HepG2 (cell line): ENCODE data around the gene TROAP. TPM values are rescaled to one million over a fixed set of nuclear protein-coding genes. Genes with fewer than 3 reads are reported as not detected.

ENCODE experiments used
- ATM ChIP-seq: fragments of 450-650 bp; IDR thresholded peaks from 2 replicates; pipeline ENCODE4 v1.7.1; 2017; ENCODE audit warnings: mild to moderate bottlenecking, borderline replicate concordance
- EZH2 ChIP-seq: conservative IDR thresholded peaks from 2 replicates; pipeline ENCODE4 v1.6.1; 2012; ENCODE audit warnings: mild to moderate bottlenecking, low read depth, low read length, moderate library complexity
- HCFC1 ChIP-seq: fragments of 150-350 bp; IDR thresholded peaks from 2 replicates; pipeline ENCODE4 v1.6.1; 2014; ENCODE audit warnings: low read depth, low read length
- HMGA1 ChIP-seq: sonication (generic); formaldehyde crosslinking; conservative IDR thresholded peaks from 2 replicates; pipeline ENCODE4 v1.4.0; 2020; ENCODE audit warnings: missing genetic modification reagents
- HNRNPH1 ChIP-seq: fragments of 200-400 bp; formaldehyde crosslinking; optimal IDR thresholded peaks from 2 replicates; pipeline ENCODE3; 2017; ENCODE audit warnings: mild to moderate bottlenecking, low read depth, low read length
- KAT2B ChIP-seq: fragments of 150-350 bp; IDR thresholded peaks from 2 replicates; pipeline ENCODE4 v1.6.1; 2014; ENCODE audit warnings: low read depth, low read length, borderline replicate concordance
- KLF6 ChIP-seq: IDR thresholded peaks from 2 replicates; pipeline ENCODE4 v1.8.0; 2016; ENCODE audit warnings: missing biosample characterization, missing genetic modification reagents
- NFKB2 ChIP-seq: sonication (generic); formaldehyde crosslinking; IDR thresholded peaks from 2 replicates; pipeline ENCODE4 v1.4.0; 2020; ENCODE audit warnings: missing genetic modification reagents, borderline replicate concordance
- SAP130 ChIP-seq: IDR thresholded peaks from 2 replicates; pipeline ENCODE4 v1.6.1; 2016; ENCODE audit warnings: low read depth
- SNAPC2 ChIP-seq: sonication (generic); formaldehyde crosslinking; IDR thresholded peaks from 2 replicates; pipeline ENCODE4 v1.8.1; 2022; ENCODE audit warnings: mild to moderate bottlenecking, missing genetic modification reagents
- SP140L ChIP-seq: sonication (generic); formaldehyde crosslinking; IDR thresholded peaks from 2 replicates; pipeline ENCODE4 v1.4.0; 2020; ENCODE audit warnings: missing genetic modification reagents, borderline replicate concordance
- SP2 ChIP-seq: sonication (generic); formaldehyde crosslinking; IDR thresholded peaks from 2 replicates; pipeline ENCODE4 v1.5.1; 2020; ENCODE audit warnings: mild to moderate bottlenecking, missing genetic modification reagents
- YEATS4 ChIP-seq: sonication (generic); formaldehyde crosslinking; IDR thresholded peaks from 2 replicates; pipeline ENCODE4 v1.4.0; 2020; ENCODE audit warnings: missing genetic modification reagents, borderline replicate concordance
- ZMYM3 ChIP-seq: sonication (generic); formaldehyde crosslinking; IDR thresholded peaks from 2 replicates; pipeline ENCODE4 v1.5.1; 2020; ENCODE audit warnings: mild to moderate bottlenecking, missing genetic modification reagents
- ZNF83 ChIP-seq: sonication (generic); formaldehyde crosslinking; IDR thresholded peaks from 2 replicates; pipeline ENCODE4 v1.4.0; 2020; ENCODE audit warnings: missing genetic modification reagents, mild to moderate bottlenecking, borderline replicate concordance
- polyA plus RNA-seq, 8 experiments: library from polyadenylated mRNA; depleted of rRNA in 3 of 8; stranded (reverse) in 7 of 8; unstranded in 1 of 8; fragments of >200 nt; fragmentation: Illumina TruSeq in 4 of 8; extraction: Trizol in 4 of 8; gene quantifications; 2 replicates each; pipeline versions ENCODE4 v1.2.1 to v1.2.3, GENCODE V29; 2011 to 2016; ENCODE audit warnings: low read depth in 4 of 8, missing spikeins in 1 of 8, mixed read lengths in 1 of 8; ENCODE audit not compliant: insufficient read depth in 1 of 8
- total RNA-seq, 5 experiments: library from RNA; depleted of rRNA; stranded (reverse); fragments of >200 nt; fragmentation: Illumina TruSeq; extraction: Trizol; gene quantifications; 2 replicates each; pipeline ENCODE4 v1.2.3, GENCODE V29; 2016; ENCODE audit warnings: low read depth in 1 of 5
- TF ChIP-seq, protein P1 (sequence below): IDR thresholded peaks from 2 replicates; pipeline ENCODE4 v1.6.1; 2016; ENCODE audit warnings: missing compliant biosample characterization, missing genetic modification reagents, borderline replicate concordance
- TF ChIP-seq, protein P2 (sequence below): IDR thresholded peaks from 2 replicates; pipeline ENCODE4 v1.6.1; 2016; ENCODE audit warnings: mild to moderate bottlenecking, missing biosample characterization, missing genetic modification reagents
- TF ChIP-seq, protein P3 (sequence below): sonication (generic); formaldehyde crosslinking; IDR thresholded peaks from 2 replicates; pipeline ENCODE4 v1.4.0; 2020; ENCODE audit warnings: low read depth, mild to moderate bottlenecking, missing genetic modification reagents
- TF ChIP-seq, protein P4 (sequence below): sonication (generic); formaldehyde crosslinking; IDR thresholded peaks from 2 replicates; pipeline ENCODE4 v1.5.0; 2020; ENCODE audit warnings: mild to moderate bottlenecking, missing genetic modification reagents
- TF ChIP-seq, protein P5 (sequence below): sonication (generic); formaldehyde crosslinking; IDR thresholded peaks from 2 replicates; pipeline ENCODE4 v1.5.0; 2020; ENCODE audit warnings: missing genetic modification reagents, mild to moderate bottlenecking, borderline replicate concordance
- TF ChIP-seq, protein P6 (sequence below): sonication (generic); formaldehyde crosslinking; IDR thresholded peaks from 2 replicates; pipeline ENCODE4 v1.4.0; 2020; ENCODE audit warnings: mild to moderate bottlenecking, missing genetic modification reagents

Gene TROAP
- total and polyA plus RNA-seq, 2 of the 13 experiments (the other 11 are each of a cell fraction or from before 2014, with no cell fraction given) = 22.5 to 30.9 TPM

DNA sequence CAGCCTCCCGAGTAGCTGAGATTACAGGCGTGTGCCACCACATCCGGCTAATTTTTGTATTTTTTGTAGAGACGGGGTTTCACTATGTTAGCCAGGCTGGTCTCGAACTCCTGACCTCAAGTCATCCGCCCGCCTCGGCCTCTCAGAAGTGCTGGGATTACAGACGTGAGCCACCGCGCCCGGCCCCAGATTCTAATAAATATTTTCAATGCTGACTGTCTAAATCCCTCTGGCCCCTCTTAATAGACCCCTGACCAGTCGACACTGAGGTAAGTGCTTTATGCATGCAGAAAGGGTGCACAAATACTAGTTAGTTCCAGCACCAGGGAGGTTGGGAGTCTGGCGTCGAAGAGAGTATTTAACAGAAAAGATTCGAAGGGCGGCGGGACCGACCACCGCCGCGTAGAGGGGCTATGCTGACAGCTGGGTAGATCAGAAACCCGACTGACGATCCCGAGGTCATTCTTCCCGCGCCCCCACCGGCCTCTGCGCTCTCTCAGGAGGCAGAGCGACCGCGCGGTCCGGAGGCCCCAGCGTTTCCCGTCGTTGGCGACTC lies 43.1 kb downstream of the TROAP start (continued):
- TF ChIP-seq, protein P1, sequence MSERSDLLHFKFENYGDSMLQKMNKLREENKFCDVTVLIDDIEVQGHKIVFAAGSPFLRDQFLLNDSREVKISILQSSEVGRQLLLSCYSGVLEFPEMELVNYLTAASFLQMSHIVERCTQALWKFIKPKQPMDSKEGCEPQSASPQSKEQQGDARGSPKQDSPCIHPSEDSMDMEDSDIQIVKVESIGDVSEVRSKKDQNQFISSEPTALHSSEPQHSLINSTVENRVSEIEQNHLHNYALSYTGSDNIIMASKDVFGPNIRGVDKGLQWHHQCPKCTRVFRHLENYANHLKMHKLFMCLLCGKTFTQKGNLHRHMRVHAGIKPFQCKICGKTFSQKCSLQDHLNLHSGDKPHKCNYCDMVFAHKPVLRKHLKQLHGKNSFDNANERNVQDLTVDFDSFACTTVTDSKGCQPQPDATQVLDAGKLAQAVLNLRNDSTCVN = no peak
- TF ChIP-seq, protein P2, sequence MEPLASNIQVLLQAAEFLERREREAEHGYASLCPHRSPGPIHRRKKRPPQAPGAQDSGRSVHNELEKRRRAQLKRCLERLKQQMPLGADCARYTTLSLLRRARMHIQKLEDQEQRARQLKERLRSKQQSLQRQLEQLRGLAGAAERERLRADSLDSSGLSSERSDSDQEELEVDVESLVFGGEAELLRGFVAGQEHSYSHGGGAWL (CRISPR knock-in tag) = no peak
- TF ChIP-seq, protein P3, sequence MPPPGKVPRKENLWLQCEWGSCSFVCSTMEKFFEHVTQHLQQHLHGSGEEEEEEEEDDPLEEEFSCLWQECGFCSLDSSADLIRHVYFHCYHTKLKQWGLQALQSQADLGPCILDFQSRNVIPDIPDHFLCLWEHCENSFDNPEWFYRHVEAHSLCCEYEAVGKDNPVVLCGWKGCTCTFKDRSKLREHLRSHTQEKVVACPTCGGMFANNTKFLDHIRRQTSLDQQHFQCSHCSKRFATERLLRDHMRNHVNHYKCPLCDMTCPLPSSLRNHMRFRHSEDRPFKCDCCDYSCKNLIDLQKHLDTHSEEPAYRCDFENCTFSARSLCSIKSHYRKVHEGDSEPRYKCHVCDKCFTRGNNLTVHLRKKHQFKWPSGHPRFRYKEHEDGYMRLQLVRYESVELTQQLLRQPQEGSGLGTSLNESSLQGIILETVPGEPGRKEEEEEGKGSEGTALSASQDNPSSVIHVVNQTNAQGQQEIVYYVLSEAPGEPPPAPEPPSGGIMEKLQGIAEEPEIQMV (CRISPR knock-in tag) = no peak
- no peak; the same call in 1 of the 2 replicates for TF ChIP-seq SAP130 (CRISPR knock-in tag)
- TF ChIP-seq EZH2 = no peak
- TF ChIP-seq ZMYM3 (CRISPR knock-in tag) = peak; percentile 8; the same call in 1 of the 2 replicates
- no peak for TF ChIP-seq KLF6 (CRISPR knock-in tag)
- TF ChIP-seq, protein P4, sequence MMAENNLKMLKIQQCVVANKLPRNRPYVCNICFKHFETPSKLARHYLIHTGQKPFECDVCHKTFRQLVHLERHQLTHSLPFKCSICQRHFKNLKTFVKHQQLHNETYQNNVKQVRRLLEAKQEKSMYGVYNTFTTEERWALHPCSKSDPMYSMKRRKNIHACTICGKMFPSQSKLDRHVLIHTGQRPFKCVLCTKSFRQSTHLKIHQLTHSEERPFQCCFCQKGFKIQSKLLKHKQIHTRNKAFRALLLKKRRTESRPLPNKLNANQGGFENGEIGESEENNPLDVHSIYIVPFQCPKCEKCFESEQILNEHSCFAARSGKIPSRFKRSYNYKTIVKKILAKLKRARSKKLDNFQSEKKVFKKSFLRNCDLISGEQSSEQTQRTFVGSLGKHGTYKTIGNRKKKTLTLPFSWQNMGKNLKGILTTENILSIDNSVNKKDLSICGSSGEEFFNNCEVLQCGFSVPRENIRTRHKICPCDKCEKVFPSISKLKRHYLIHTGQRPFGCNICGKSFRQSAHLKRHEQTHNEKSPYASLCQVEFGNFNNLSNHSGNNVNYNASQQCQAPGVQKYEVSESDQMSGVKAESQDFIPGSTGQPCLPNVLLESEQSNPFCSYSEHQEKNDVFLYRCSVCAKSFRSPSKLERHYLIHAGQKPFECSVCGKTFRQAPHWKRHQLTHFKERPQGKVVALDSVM (CRISPR knock-in tag) = peak; percentile 78; the same call in 1 of the 2 replicates
- 0 out of 2 replicates have a peak, but pooled peaks have one; percentile 43 for TF ChIP-seq SNAPC2 (CRISPR knock-in tag)
- no peak for TF ChIP-seq HNRNPH1
- 0 out of 2 replicates have a peak, but pooled peaks have one; percentile 6 for TF ChIP-seq NFKB2 (CRISPR knock-in tag)
- no peak for TF ChIP-seq HMGA1 (CRISPR knock-in tag)
- TF ChIP-seq YEATS4 (CRISPR knock-in tag) = no peak
- TF ChIP-seq, protein P5, sequence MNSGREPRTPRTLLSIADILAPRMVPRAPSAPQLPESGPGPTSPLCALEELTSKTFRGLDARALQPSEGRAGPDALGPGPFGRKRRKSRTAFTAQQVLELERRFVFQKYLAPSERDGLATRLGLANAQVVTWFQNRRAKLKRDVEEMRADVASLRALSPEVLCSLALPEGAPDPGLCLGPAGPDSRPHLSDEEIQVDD (CRISPR knock-in tag) = no peak
- TF ChIP-seq SP2 (CRISPR knock-in tag) = no peak
- no peak for TF ChIP-seq KAT2B
- TF ChIP-seq, protein P6, sequence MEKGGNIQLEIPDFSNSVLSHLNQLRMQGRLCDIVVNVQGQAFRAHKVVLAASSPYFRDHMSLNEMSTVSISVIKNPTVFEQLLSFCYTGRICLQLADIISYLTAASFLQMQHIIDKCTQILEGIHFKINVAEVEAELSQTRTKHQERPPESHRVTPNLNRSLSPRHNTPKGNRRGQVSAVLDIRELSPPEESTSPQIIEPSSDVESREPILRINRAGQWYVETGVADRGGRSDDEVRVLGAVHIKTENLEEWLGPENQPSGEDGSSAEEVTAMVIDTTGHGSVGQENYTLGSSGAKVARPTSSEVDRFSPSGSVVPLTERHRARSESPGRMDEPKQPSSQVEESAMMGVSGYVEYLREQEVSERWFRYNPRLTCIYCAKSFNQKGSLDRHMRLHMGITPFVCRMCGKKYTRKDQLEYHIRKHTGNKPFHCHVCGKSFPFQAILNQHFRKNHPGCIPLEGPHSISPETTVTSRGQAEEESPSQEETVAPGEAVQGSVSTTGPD (CRISPR knock-in tag) = no peak
- no peak for TF ChIP-seq ZNF83 (CRISPR knock-in tag)
- no peak for TF ChIP-seq HCFC1
- no peak for TF ChIP-seq SP140L (CRISPR knock-in tag)
- TF ChIP-seq ATM = no peak
